ENCODE results near the gene GSG1. TPM values are rescaled to one million over a fixed set of nuclear protein-coding genes. Genes with fewer than 3 reads are reported as not detected.

GSG1 gene
- total RNA-seq, 1 experiment from 2014 or later = 0.22 TPM

DNA sequence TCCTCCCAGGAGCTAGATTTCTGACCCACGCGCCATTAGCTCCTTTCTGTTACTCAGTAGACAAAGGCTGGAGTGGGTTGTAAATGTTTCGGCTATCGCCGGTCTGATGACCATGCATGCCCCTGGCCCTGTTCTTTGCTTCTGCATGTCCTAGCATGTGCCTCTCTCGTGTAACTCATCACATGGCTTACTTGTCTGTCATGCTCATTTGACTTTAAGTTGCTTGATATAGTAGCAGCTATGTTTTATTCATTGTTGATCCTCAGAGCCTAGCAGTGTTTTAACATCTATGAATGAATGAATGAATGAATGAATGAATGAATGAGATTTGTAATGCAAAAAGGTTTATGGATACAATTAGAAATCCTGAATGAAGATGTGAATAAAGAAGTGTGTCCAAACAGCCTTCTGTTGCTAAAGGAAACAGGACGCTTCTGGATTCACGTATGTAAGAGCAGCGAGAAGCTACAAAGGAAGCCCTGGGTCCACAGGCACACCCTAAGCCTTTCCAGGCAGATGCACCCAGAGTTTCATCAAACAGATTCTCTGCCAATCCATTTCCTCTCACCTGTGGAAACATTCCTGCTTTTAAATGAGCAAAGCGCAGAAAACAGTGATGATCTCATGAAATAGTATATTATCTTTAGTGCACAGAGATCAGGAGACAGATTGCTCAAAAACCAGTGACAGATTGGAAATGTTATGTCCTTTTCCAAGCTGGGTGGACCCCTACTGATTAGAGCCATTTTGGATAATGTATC is 3.4 kb downstream of the GSG1 start:
- TF ChIP-seq, protein P1, sequence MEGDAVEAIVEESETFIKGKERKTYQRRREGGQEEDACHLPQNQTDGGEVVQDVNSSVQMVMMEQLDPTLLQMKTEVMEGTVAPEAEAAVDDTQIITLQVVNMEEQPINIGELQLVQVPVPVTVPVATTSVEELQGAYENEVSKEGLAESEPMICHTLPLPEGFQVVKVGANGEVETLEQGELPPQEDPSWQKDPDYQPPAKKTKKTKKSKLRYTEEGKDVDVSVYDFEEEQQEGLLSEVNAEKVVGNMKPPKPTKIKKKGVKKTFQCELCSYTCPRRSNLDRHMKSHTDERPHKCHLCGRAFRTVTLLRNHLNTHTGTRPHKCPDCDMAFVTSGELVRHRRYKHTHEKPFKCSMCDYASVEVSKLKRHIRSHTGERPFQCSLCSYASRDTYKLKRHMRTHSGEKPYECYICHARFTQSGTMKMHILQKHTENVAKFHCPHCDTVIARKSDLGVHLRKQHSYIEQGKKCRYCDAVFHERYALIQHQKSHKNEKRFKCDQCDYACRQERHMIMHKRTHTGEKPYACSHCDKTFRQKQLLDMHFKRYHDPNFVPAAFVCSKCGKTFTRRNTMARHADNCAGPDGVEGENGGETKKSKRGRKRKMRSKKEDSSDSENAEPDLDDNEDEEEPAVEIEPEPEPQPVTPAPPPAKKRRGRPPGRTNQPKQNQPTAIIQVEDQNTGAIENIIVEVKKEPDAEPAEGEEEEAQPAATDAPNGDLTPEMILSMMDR (conservative IDR thresholded peaks at IDR 0.05) = no peak
- no CpG with 5 or more reads among the region's 10 CpGs for WGBS (ENCODE audit: extremely low coverage, insufficient read length, low lambda C conversion rate)

More for the DNA sequence above, 3.4 kb downstream of the GSG1 start:
- H4K91ac ChIP-seq (ENCODE audit: insufficient read length, low read depth, low read length) = no peak overlapping the region
- Mint-ChIP-seq H3K27me3 (ENCODE audit: low read depth) (peaks cover 6% of the 10 kb centered on the region), H3K27ac (no peak overlapping the region; a peak in 3 of 7 replicates), H3K4me3 (peak overlapping the region; percentile 72 to 81), H3K4me1 (peaks cover 36 to 40% of the 10 kb centered on the region in 2 experiments), H3K36me3 (ENCODE audit: insufficient read depth in 1 of 3, low read depth in 3 of 3) (no peaks in the 10 kb centered on the region; a peak in 1 of 7 replicates), H3K9me3 (no peaks in the 10 kb centered on the region)
- H3K23me2 ChIP-seq (ENCODE audit: insufficient read length, low read depth, low read length, poor library complexity, severe bottlenecking) = peaks cover 11% of the 10 kb centered on the region
- no peak overlapping the region for H4K5ac ChIP-seq (ENCODE audit: insufficient read length, low read depth, low read length)
- H2BK20ac ChIP-seq (ENCODE audit: low read depth, low read length, poor library complexity, severe bottlenecking) = no peak overlapping the region
- no peak overlapping the region; the same call in 1 of the 2 replicates for H3K14ac ChIP-seq (ENCODE audit: insufficient read depth, low read length)
- no peak overlapping the region for H3K9ac ChIP-seq (ENCODE audit: extremely low read depth, insufficient read length, low read length)
- peak overlapping the region; percentile 88 for H3K4me2 ChIP-seq (ENCODE audit: insufficient read depth, insufficient read length, low read length)
- no peaks in the 10 kb centered on the region for H4K20me1 ChIP-seq (ENCODE audit: control insufficient read depth, insufficient read depth, insufficient read length)
- H3K27me3 ChIP-seq (ENCODE audit: insufficient read depth, low read length) = no peaks in the 10 kb centered on the region
- H3K79me2 ChIP-seq (ENCODE audit: insufficient read depth, low read length) = no peaks in the 10 kb centered on the region
- peak overlapping the region; percentile 55 for H2BK12ac ChIP-seq (ENCODE audit: insufficient read length, low read depth, low read length)
- no peak overlapping the region for H4K8ac ChIP-seq (replicated peaks; ENCODE audit: insufficient read length, low read depth, low read length)
- no peak overlapping the region for H2BK120ac ChIP-seq (ENCODE audit: low read depth, low read length, poor library complexity, severe bottlenecking)
- H3K23ac ChIP-seq (ENCODE audit: insufficient read length, low read depth, low read length) = peak overlapping the region; percentile 72
- H2AK5ac ChIP-seq (ENCODE audit: insufficient read length, low read length) = no peak overlapping the region
- peak overlapping the region; percentile 64 for H3T11ph ChIP-seq (ENCODE audit: low read length)
- no peak overlapping the region; the same call in 1 of the 2 replicates for H3K4ac ChIP-seq (ENCODE audit: low read depth, low read length)
- peak overlapping the region; percentile 66 for H3K18ac ChIP-seq (ENCODE audit: insufficient read length, low read depth, low read length)
- H3K9me3 ChIP-seq (ENCODE audit: control insufficient read depth, low read depth, low read length) = no peaks in the 10 kb centered on the region
- H3K79me1 ChIP-seq (ENCODE audit: insufficient read depth, low read depth, low read length, poor library complexity, severe bottlenecking) = no peaks in the 10 kb centered on the region
- H2AFZ ChIP-seq (ENCODE audit: low read length) = no peak overlapping the region
- H2BK15ac ChIP-seq (ENCODE audit: low read depth, low read length) = no peak overlapping the region
- H3K56ac ChIP-seq (ENCODE audit: insufficient read length, low read depth, low read length) = no peak overlapping the region
- H3K27ac ChIP-seq (ENCODE audit: insufficient read length, low read depth, low read length) = no peak overlapping the region
- DNase-seq = no peak
- no peak overlapping the region for H2BK5ac ChIP-seq (ENCODE audit: insufficient read length, low read length)
- peaks cover 9% of the 10 kb centered on the region; the same call in 1 of the 2 replicates for H3K4me1 ChIP-seq (ENCODE audit: insufficient read depth, low read length)
